Spleen (tissue), 7 donors: ENCODE data around the gene CCAR1.

Source experiments
- CTCF ChIP-seq, 11 experiments: fragments of 200-600 bp in 7 of 11; fragments of 450-650 bp in 4 of 11; sonication (generic) in 4 of 11; IDR thresholded peaks in 8 of 11; conservative IDR thresholded peaks in 3 of 11; 1 replicate in 7 of 11; 2 replicates in 4 of 11; pipeline versions ENCODE4 v1.4.0 to v1.8.0; 2016 to 2021; ENCODE audit warnings: antibody characterized with exemption in 11 of 11, inconsistent platforms in 4 of 11, mild to moderate bottlenecking in 1 of 11
- POLR2A ChIP-seq, 3 donors: fragments of 450-650 bp; IDR thresholded peaks; one replicate each; pipeline ENCODE4 v1.5.1; 2017; ENCODE audit warnings: antibody characterized with exemption in 3 of 3, mild to moderate bottlenecking in 1 of 3
- POLR2AphosphoS5 ChIP-seq, 3 donors: sonication (generic); formaldehyde crosslinking; IDR thresholded peaks; one replicate each; pipeline ENCODE4 v1.5.1; 2017; ENCODE audit warnings: antibody characterized with exemption in 3 of 3
- donor health status: DM: no; HTN: no; CAD: no; lungs with moderate emphysema.
- donor health status: DM: no; HTN: no; CAD: no.
- donor health status: DM: no; HTN: no; CAD: no.

GRCh38 chr10:68813559-68813958 lies 92.5 kb downstream of the CCAR1 start:
- no peak for TF ChIP-seq POLR2AphosphoS5 (IDR thresholded peaks at IDR 0.05)
- TF ChIP-seq CTCF (IDR thresholded peaks at IDR 0.05 in 8 of 11, conservative IDR thresholded peaks at IDR 0.05 in 3 of 11): no peak
- TF ChIP-seq POLR2A (IDR thresholded peaks at IDR 0.05): no peak
